Fibroblast of mammary gland (primary cell): ENCODE results near the gene IFNG.

Experiments
- DNase-seq: peaks from one replicate; pipeline ENCODE4 v3.0.0-alpha.2; 2010; ENCODE audit warnings: low read depth
- H3K4me3 ChIP-seq: 2 replicates; pipeline ENCODE4 v1.5.1; 2011; ENCODE audit warnings: low read depth, mild to moderate bottlenecking, low read length, moderate library complexity; ENCODE audit not compliant: control insufficient read depth
- CTCF ChIP-seq: conservative IDR thresholded peaks from 2 replicates; pipeline ENCODE4 v1.5.1; 2011; ENCODE audit warnings: low read depth, low read length, inconsistent platforms; ENCODE audit not compliant: control insufficient read depth, insufficient read depth

Gene IFNG

DNA sequence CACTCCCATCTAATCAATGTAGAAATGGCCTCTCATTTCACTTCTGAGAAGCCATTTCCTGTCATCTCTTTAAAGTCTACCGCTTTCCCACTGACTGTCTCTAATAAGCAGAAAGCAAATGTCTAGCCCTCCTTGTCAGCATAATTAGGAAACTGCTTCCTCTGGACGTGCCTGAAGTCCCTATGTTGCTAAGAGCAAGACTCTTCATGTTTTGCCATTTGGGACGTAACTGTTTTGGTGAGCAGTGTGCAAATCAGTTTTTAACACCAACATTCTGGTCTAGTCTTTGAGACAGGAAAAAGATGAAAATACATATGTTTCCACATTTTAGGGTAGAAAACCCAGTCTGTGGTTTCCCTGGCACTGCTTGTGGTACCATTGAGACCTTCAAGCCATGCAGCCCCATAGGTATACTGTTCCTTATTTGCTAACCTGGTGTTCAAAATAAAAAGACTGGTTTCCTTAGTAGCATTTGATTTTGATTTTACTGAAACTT, 22.2 kb downstream of the IFNG start:
- TF ChIP-seq CTCF: no peak
- DNase-seq: no peak
- no peak overlapping the region for H3K4me3 ChIP-seq

DNA sequence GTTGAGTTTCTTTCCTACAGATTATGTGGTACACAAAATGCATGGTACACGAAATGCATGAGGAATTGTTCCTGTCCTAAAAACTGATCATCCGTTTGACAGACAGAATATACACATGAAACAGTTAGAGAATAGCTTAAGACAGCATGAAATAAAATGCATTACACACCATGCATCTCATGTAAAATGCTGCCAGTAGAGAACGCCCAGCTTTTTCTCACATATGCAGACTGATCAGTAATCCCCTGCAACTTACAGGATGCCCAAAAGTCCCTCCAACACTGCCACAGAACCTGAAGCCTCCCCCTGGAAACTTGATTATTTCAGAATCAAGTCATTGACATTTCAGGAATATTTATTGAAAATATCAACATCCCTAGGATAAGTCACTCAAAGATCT, 24.0 kb downstream of the IFNG start:
- TF ChIP-seq CTCF: no peak
- no peak for DNase-seq
- no peak overlapping the region for H3K4me3 ChIP-seq

GRCh38 chr12:68131867-68132414, 27.6 kb downstream of the IFNG start:
- no peak overlapping the region for H3K4me3 ChIP-seq
- DNase-seq: no peak
- no peak for TF ChIP-seq CTCF

DNA sequence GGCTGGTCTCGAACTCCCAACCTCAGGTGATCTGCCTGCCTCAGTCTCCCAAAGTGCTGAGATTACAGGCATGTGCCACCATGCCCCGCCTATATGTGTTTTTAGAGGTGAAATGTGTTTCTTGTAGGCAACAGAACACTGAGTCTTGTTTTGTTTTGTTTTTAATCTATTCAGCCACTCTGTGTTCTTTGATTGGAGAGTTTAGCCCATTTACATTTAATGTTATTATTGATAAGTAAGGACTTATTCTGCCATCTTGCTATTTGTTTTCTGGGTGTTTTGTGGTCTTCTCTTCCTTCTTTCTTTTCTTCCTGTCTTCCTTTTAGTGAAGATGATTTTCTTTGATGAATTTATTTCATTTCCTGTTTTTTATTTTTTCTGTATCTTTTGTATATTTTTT, 29.6 kb downstream of the IFNG start:
- no peak for TF ChIP-seq CTCF
- no peak for DNase-seq
- no peak overlapping the region for H3K4me3 ChIP-seq

DNA sequence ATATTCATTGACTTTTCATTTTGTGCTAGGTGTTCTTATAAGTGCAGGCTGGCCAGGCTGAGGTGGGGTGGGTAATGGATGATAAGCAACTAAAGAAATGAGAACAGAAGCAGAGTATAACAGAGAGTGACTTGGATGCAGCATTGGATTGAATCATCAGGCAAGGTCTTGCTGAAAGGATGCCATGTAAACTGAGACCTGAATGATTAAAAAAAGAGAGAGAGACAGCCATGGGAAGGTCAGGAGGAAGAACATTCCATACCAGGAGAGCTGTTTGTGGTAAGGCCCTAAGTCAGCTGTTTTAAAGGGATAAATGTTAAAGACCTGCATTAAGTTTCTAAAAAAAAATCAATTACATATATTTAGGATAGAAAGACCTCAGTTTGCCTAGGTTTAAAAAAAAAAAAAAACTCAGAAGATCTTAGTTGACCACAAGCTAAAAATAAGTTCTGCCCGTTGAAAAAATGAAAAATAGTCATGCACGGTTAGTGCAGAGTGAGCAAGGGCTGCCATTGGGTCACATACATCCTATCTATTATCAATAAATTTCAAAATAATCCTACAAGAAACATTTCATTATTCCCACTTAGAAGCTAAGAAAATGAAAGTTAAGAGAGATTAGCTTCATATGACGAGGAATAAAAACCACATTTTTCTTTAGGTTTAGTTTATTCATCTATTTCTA, 37.2 kb downstream of the IFNG start:
- TF ChIP-seq CTCF: no peak
- DNase-seq: peak; percentile 4

DNA sequence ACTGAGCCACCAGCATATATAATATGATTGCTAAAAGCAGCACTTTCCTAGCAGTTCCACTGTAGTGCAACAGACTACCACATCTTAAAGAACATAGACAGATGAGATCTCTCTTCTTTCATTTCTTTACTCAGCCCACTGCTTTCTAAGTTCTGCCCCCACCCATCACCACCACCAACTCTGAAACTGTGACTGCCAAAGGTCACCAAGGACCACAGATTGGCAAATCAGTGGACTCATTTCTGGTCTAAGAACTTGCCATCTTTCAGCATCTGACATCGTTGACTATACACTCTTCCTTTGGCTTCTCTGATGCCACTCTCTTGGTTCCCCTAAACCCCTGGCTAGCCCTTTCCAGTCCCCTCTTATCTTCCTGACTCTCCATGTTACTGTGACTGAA, 38.4 kb downstream of the IFNG start:
- no peak for DNase-seq
- TF ChIP-seq CTCF: no peak
- H3K4me3 ChIP-seq: no peak overlapping the region

More for the DNA sequence above, 37.2 kb downstream of the IFNG start:
- H3K4me3 ChIP-seq: no peak overlapping the region

- TF ChIP-seq CTCF: no peak
- no peak overlapping the region for H3K4me3 ChIP-seq
- DNase-seq: no peak
Observed at GRCh38 chr12:68119724-68120211, 39.8 kb downstream of the IFNG start.
